ENCODE measurements around the gene MAGEB6.
A peak's percentile ranks its signal among the peaks of the same experiment; 100 is the strongest.
"Not testable (repeated sequence)": the region's sequence is repeated elsewhere in the genome, so short reads cannot be mapped to it uniquely, and the experiment has no call there.

Gene MAGEB6, protein sequence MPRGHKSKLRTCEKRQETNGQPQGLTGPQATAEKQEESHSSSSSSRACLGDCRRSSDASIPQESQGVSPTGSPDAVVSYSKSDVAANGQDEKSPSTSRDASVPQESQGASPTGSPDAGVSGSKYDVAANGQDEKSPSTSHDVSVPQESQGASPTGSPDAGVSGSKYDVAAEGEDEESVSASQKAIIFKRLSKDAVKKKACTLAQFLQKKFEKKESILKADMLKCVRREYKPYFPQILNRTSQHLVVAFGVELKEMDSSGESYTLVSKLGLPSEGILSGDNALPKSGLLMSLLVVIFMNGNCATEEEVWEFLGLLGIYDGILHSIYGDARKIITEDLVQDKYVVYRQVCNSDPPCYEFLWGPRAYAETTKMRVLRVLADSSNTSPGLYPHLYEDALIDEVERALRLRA

GRCh38 chrX:26192204-26192603 is at the start of gene MAGEB6:
Gene MAGEB6, plus strand, starts transcription at chrX:26192440. Its CDS starts 1,407 bp downstream, at chrX:26193847.
- DNase-seq = peak; percentile 23

GRCh38 chrX:26146024-26146423 is 46.2 kb upstream of the MAGEB6 start:
- DNase-seq = no peak

GRCh38 chrX:26160301-26160700 is 31.9 kb upstream of the MAGEB6 start, which contains the start of gene MAGEB6B:
Gene MAGEB6B, plus strand, starts transcription at chrX:26160601. Its CDS starts 0 bp downstream, at chrX:26160601.
- no peak for DNase-seq

- no peak for DNase-seq
Measured at GRCh38 chrX:26203561-26203960, 11.3 kb downstream of the MAGEB6 start.

- DNase-seq = not testable (repeated sequence)
Measured at GRCh38 chrX:26204717-26205116, 12.5 kb downstream of the MAGEB6 start.

- no peak for DNase-seq
Measured at GRCh38 chrX:26208012-26208411, 15.8 kb downstream of the MAGEB6 start.

- DNase-seq = no peak
Measured at GRCh38 chrX:26215869-26216268, 23.6 kb downstream of the MAGEB6 start, which contains the start of gene MAGEB5. Gene MAGEB5, plus strand, starts transcription at chrX:26216169. Its CDS starts 1,133 bp downstream, at chrX:26217302.

- no peak for DNase-seq
Measured at GRCh38 chrX:26219351-26219750, 27.1 kb downstream of the MAGEB6 start.

GRCh38 chrX:26234177-26234576 is 41.9 kb downstream of the MAGEB6 start:
- DNase-seq = no peak
